OCI-LY1 (cell line): ENCODE results near the gene PRDM15.

ENCODE experiments used
- H2AFZ ChIP-seq: fragments of 200-600 bp; sonication (generic), shearing (Covaris generic); 2 replicates; pipeline ENCODE4 v1.6.0; 2014; ENCODE audit warnings: antibody characterized with exemption, mild to moderate bottlenecking, low read length
- H3F3A ChIP-seq: fragments of 200-600 bp; sonication (generic), shearing (Covaris generic); 2 replicates; pipeline ENCODE4 v1.6.0; 2014; ENCODE audit warnings: mild to moderate bottlenecking, antibody characterized with exemption, low read length, moderate library complexity; ENCODE audit not compliant: insufficient read depth
- H3K27ac ChIP-seq: fragments of 200-600 bp; sonication (generic); 2 replicates; pipeline ENCODE4 v1.5.1; 2014; ENCODE audit warnings: low read length, mixed run types, mild to moderate bottlenecking, low read depth; ENCODE audit not compliant: poor library complexity, severe bottlenecking
- H3K27me3 ChIP-seq: fragments of 200-600 bp; sonication (generic); 2 replicates; pipeline ENCODE4 v1.6.0; 2014; ENCODE audit warnings: antibody characterized with exemption, mild to moderate bottlenecking, low read length, moderate library complexity; ENCODE audit not compliant: insufficient read depth
- H3K36me3 ChIP-seq: fragments of 200-600 bp; sonication (generic); 2 replicates; pipeline ENCODE4 v1.6.1; 2014; ENCODE audit warnings: mild to moderate bottlenecking, antibody characterized with exemption, low read length, moderate library complexity, mixed read lengths; ENCODE audit not compliant: insufficient read depth
- H3K4me1 ChIP-seq: fragments of 200-600 bp; sonication (generic); 2 replicates; pipeline ENCODE4 v1.5.1; 2014; ENCODE audit warnings: mild to moderate bottlenecking, low read length, moderate library complexity; ENCODE audit not compliant: insufficient read depth, severe bottlenecking
- H3K4me2 ChIP-seq: fragments of 200-600 bp; sonication (generic), shearing (Covaris generic); 2 replicates; pipeline ENCODE4 v1.6.1; 2014; ENCODE audit warnings: low read length
- H3K4me3 ChIP-seq: fragments of 200-600 bp; sonication (generic); 2 replicates; pipeline ENCODE4 v1.5.1; 2014; ENCODE audit warnings: low read length, low read depth, mild to moderate bottlenecking, mixed read lengths; ENCODE audit not compliant: poor library complexity, severe bottlenecking
- H3K79me2 ChIP-seq: fragments of 200-600 bp; shearing (Covaris generic); 2 replicates; pipeline ENCODE4 v1.6.1; 2016; ENCODE audit warnings: mixed run types, low read length, mixed read lengths; ENCODE audit not compliant: insufficient read depth
- H3K9ac ChIP-seq: fragments of 200-600 bp; sonication (generic), shearing (Covaris generic); 2 replicates; pipeline ENCODE4 v1.6.1; 2014; ENCODE audit warnings: mild to moderate bottlenecking, low read length, mixed read lengths
- H3K9me2 ChIP-seq: fragments of 200-600 bp; sonication (generic), shearing (Covaris generic); 2 replicates; pipeline ENCODE4 v1.6.1; 2014; ENCODE audit warnings: low read depth, mild to moderate bottlenecking, low read length, mixed read lengths
- H3K9me3 ChIP-seq: fragments of 200-600 bp; shearing (Covaris generic); 2 replicates; pipeline ENCODE4 v1.6.1; 2014; ENCODE audit warnings: low read length, mixed read lengths
- H4K20me1 ChIP-seq: fragments of 200-600 bp; sonication (generic), shearing (Covaris generic); 2 replicates; pipeline ENCODE4 v1.6.0; 2016; ENCODE audit warnings: mild to moderate bottlenecking, low read length; ENCODE audit not compliant: insufficient read depth
- CTCF ChIP-seq: fragments of 200-600 bp; sonication (generic), shearing (Covaris generic); IDR thresholded peaks from 2 replicates; pipeline ENCODE4 v1.5.1; 2017; ENCODE audit warnings: mild to moderate bottlenecking, antibody characterized with exemption, low read length, moderate library complexity, mixed read lengths
- EZH2 ChIP-seq: fragments of 200-600 bp; sonication (generic), shearing (Covaris generic); IDR thresholded peaks from 2 replicates; pipeline ENCODE4 v1.8.0; 2017; ENCODE audit warnings: borderline replicate concordance, mixed run types, mild to moderate bottlenecking, antibody characterized with exemption, low read length, moderate library complexity, mixed read lengths

The PRDM15 gene

GRCh38 chr21:41883582-41883981 lies 4.4 kb upstream of the PRDM15 start:
- no peaks in the 10 kb centered on the region for H3K9me3 ChIP-seq
- no peaks in the 10 kb centered on the region for H3K9me2 ChIP-seq
- H3F3A ChIP-seq = 0 out of 2 replicates have a peak, but pooled peaks cover 9% of the 10 kb centered on the region
- TF ChIP-seq EZH2 (no peak), CTCF (no peak)
- H3K4me2 ChIP-seq = no peak overlapping the region
- H3K4me3 ChIP-seq = no peak overlapping the region
- H3K27ac ChIP-seq = no peak overlapping the region
- no peaks in the 10 kb centered on the region for H3K79me2 ChIP-seq
- peaks cover 32% of the 10 kb centered on the region for H3K4me1 ChIP-seq
- no peak overlapping the region for H2AFZ ChIP-seq
- H3K9ac ChIP-seq = no peak overlapping the region
- H4K20me1 ChIP-seq = no peaks in the 10 kb centered on the region
- no peaks in the 10 kb centered on the region for H3K36me3 ChIP-seq
- no peaks in the 10 kb centered on the region for H3K27me3 ChIP-seq

GRCh38 chr21:41881051-41881450 lies 1.9 kb upstream of the PRDM15 start:
- no peaks in the 10 kb centered on the region for H4K20me1 ChIP-seq
- H3K9me3 ChIP-seq = no peaks in the 10 kb centered on the region
- no peak overlapping the region for H3K4me3 ChIP-seq
- H3K27me3 ChIP-seq = no peaks in the 10 kb centered on the region
- H3K9ac ChIP-seq = no peak overlapping the region
- no peaks in the 10 kb centered on the region for H3K36me3 ChIP-seq
- H3K4me2 ChIP-seq = no peak overlapping the region
- H2AFZ ChIP-seq = no peak overlapping the region
- no peak overlapping the region for H3K27ac ChIP-seq
- H3K4me1 ChIP-seq = peaks cover 51% of the 10 kb centered on the region
- H3F3A ChIP-seq = 0 out of 2 replicates have a peak, but pooled peaks cover 9% of the 10 kb centered on the region
- H3K79me2 ChIP-seq = no peaks in the 10 kb centered on the region
- TF ChIP-seq EZH2 (no peak), CTCF (no peak)
- H3K9me2 ChIP-seq = no peaks in the 10 kb centered on the region

DNA sequence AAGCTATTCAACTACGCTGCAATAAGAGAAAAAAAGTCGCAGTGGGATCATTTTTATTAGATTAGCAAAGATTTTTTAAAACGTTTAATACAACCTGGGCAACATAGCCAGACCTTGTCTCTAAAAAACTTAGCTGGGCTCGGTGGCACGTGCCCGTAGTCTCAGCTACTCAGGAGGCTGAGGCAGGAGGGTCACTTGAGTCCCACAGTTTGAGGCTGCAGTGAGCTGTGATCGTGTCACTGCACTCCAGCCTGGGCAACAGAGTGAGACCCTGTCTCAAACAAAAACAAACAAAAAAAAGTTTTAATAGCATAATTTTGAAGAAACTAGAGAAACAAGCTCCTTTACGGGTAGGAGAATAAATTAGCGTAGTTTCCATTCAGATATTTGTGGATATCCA lies 1.0 kb upstream of the PRDM15 start:
- peak overlapping the region; percentile 82 for H3K27ac ChIP-seq

More for the DNA sequence above, 1.0 kb upstream of the PRDM15 start:
- Histone ChIP-seq H3K4me1 (peaks cover 51% of the 10 kb centered on the region), H3K4me2 (peak overlapping the region; percentile 83), H3K27me3 (no peaks in the 10 kb centered on the region), H3K9me2 (no peaks in the 10 kb centered on the region), H3K4me3 (peak overlapping the region; percentile 83), H3K9me3 (no peaks in the 10 kb centered on the region), H3F3A (0 out of 2 replicates have a peak, but pooled peaks cover 9% of the 10 kb centered on the region), H4K20me1 (no peaks in the 10 kb centered on the region), H2AFZ (no peak overlapping the region), H3K9ac (peak overlapping the region; percentile 99), H3K79me2 (no peaks in the 10 kb centered on the region), H3K36me3 (no peaks in the 10 kb centered on the region)
- TF ChIP-seq EZH2 (no peak), CTCF (no peak)
